ENCODE data around the gene AQP7.
"Not testable (repeated sequence)": the region's sequence is repeated elsewhere in the genome, so short reads cannot be mapped to it uniquely, and the experiment has no call there.

The AQP7 gene

DNA sequence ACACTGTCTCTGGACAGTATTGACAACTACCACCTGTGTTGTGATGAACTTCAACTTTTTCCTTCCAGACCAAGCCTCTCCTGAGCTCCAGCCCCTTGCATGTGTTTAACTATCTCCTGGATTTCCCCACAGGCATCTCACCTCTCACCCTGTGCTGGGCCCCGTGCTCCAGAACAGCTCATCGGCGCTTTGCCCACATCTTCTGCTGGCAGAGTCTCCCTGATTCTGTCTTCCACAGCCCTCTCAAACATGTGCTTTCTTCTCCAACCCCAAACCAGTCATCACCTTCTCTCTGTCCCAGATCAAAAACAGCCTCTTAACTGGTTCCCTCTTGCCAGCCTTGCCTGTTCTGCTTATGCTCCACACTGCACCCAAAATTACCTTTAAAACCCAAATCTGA lies 8.4 kb downstream of the AQP7 start:
- DNase-seq = not testable (repeated sequence)

- no peak for DNase-seq
These were observed 8.8 kb downstream of the AQP7 start for GRCh38 chr9:33393581-33393980.

DNA sequence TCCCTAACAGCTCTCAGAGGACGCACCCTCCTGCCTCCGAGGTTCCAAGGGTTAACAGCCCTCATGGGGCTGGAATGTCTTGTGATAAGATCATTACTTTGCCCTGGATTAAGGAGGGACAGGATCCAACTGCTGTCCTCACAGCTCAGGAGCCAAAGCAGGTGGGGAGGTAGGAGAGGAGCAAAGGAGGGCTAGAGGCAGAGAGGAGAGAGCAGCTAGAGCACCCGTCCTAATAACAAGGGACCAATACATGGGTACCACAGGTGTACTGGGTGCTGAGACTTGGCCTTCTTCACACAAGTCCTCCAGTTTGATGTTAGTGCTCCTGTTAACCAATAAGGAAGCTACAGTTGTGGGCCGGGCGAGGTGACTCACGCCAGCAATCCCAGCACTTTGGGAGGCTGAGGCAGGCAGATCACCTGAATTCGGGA lies 9.8 kb downstream of the AQP7 start:
- DNase-seq = not testable (repeated sequence)

- DNase-seq = peak; percentile 64 to 77
These were observed 11.1 kb downstream of the AQP7 start for GRCh38 chr9:33391111-33391771.

- DNase-seq = no peak
These were observed 14.0 kb downstream of the AQP7 start for GRCh38 chr9:33388110-33388994.

DNA sequence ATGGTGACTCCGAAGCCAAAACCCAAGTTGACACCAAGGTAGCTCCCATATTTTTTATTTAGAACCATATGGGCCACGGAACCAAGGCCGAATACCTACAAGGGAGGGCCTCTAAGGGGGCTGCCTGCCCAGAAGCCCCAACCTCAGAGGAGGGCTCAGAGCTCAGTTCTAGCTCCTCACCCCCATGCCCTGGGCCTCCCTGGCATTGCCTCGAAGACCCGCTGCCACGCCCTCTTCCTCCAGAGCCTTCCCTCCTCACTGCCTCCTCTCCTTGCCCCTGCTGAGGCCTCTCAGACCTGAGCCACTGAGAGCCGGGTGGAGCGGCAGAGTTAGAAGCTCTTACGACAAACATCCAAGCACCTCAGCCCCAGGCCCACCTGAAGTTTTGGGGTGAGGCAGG lies 15.4 kb downstream of the AQP7 start:
- not testable (repeated sequence) for DNase-seq

DNA sequence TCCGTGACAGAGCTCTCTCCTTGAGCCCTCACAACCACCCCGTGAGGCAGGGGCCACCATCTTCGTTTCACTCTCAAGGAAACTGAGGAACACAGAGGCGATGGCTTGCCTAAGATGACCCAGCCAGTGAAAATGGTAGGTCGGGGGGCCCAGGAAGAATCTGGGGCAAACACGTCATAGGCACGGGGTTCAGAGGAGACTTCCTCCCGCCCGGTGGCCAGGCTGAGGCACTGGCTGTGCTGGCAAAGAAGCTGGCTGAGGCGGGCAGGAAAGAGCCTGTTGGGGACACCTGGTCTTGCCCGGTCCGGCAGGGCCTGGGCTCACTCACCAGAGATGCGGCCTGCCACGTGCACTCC lies 15.7 kb downstream of the AQP7 start:
- not testable (repeated sequence) for DNase-seq

DNA sequence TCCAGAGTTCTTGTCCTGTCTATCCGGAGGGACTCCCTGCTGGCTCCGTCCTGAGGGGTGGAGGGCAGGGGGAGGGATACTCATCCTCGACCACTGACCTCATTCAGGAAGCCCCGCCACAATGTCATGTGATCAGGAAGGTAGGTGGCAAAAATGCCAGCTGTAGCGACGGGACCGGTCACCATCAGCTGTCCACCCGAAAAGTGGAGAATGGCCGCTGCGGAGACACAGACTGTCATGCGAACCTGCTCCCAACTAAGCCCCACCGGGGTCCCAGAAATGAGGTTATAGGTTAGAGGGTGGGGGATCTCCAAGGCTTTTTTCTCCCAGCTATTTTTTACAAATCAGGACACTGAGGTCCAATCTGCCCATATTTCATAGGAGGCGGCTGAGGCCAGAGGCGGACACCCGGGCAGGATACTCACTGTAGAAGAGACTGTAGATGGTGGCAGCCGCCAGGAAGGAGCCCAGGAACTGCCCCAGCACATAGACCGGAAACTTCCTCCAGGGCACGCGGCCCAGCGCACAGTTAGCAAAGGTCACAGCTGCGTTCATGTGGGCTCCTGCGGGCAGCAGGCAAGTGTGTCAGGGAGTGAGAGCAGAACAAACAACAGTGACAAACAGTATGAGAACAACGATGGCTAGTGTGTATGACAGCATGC lies 16.3 kb downstream of the AQP7 start:
- DNase-seq = not testable (repeated sequence)

DNA sequence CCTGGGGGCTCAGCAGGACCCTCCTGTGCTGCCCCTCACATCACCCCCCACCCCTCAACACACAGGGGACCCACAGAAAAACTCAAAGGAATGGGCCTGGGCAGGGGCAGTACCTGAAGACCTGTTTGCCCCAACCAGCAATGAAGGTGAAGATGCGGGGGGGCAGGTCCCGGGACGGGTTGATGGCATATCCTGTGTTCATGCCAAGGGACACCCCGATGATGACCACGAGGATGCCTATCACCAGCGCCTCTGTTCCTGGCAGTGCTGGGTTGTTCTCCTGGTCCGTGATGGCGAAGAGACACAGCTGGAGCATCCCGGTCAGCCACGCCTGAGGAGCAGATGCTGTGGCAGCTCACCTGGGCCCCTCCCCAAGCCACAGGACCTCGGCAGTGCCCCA lies 16.8 kb downstream of the AQP7 start:
- DNase-seq = not testable (repeated sequence)

DNA sequence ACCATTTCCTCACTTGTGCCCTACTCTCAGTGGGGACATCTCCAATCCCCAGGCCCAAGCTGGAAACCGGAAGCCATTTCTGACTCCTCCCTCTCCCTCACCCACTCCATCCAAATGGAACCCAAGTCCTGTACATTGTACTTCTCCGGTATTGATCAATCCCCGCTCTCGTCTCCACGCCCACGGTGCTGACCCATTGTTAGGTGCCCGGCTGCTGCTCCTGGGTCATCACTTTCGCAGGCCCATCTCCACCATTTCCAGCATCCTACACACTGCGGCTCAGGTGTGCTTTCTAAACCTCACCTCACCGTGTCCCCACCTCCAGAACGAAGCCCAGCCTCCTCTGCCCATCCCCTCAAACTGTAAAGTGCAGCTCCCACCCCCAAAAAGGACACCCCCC lies 19.0 kb downstream of the AQP7 start:
- not testable (repeated sequence) for DNase-seq

- not testable (repeated sequence) for DNase-seq
These were observed 20.0 kb downstream of the AQP7 start for GRCh38 chr9:33382397-33382796.

- DNase-seq = no peak
These were observed 21.1 kb downstream of the AQP7 start for GRCh38 chr9:33381231-33381791.

- DNase-seq = no peak
These were observed 21.8 kb downstream of the AQP7 start for GRCh38 chr9:33380390-33381094.

DNA sequence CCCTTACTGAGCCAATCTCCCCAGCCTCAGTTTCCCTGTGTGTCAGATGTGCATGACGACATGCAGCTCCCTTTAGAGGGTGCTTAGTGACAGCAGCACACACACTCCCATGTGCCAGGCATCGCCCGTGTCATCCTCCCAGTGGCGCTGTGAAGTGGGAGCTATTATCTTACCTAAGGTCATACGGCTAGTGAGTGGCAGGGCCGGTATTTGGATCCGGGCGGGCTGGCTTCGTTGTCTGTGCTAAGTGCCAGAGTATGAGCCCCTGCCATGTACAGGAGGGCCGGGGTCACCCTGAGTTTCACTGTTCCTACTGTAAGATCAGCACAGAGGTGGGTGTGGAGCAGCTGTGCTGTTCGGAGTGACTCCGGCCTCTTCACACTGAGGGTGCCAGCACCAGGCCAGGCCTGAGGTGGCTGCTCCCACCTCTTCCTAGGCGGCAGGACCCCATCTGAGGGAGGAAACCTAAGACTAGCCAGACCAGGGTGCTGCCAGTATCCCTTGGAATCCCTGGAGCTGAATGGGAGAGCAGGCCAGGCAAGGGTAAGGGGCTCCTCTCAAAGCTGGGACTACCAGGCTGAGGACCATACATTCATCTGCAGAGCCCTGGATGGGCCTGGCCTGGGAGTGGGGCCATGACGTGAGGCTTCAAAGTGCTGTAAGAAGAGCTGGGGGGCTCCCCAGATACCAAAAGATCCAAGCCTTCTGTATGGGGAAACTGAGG lies 22.5 kb downstream of the AQP7 start:
- no peak for DNase-seq

- no peak for DNase-seq
These were observed 24.1 kb downstream of the AQP7 start for GRCh38 chr9:33378121-33378795.

DNA sequence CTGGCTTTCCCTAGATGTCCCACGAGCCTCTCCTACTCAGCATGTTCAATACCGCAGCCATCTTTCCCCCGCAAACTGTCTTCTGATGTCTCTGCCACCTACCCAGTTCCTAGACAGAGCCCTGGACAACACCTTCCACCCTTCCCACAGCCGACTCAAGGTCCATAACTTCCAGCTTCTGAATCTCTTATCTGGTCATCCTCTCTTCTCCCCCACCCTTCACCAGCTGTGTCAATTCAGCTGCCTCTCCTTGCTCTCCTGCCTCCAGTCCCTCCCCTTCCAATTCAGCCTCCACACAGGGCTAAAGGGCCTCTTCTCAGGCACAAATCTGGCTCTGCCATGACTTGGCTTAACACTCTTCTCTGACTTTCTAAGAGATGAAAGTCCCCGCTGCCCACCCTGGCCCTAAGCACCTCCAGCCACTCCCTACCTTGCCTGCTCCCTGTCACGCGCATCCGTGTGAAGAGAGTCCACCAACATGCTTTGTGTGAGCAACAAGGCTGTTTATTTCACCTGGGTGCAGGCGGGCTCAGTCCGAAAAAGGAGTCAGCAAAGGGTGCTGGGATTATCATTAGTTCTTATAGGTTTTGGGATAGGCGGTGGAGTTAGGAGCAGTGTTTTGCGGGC lies 25.2 kb downstream of the AQP7 start:
- DNase-seq = no peak

DNA sequence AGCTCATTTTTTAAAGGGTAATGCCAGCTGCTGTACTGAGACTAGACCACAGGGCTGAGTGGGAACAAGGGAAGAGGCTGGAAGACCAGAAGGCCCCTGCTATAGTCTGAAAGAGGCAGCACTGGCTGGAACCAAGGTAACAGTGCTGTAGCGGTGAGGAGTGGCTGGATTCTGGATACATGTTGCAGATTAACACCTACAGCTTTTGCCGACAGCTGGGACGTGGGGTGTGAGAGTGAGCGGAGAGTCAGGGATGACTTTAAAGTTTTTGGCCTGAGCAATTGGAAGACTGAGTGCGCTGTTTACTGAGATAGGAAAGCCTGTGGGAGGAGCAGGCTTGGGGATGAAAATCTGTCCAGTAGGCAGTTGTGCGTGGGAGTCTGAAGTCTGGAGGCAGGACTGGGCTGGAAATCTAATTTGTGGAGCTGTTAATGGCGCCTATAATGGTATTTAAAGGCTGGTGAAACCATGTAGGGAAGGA lies 26.5 kb downstream of the AQP7 start:
- no peak for DNase-seq

- DNase-seq = peak in 1 of 2 donors; percentile 35
These were observed 27.0 kb downstream of the AQP7 start for GRCh38 chr9:33375238-33375840.

GRCh38 chr9:33374634-33375237 lies 27.6 kb downstream of the AQP7 start:
- peak; percentile 75 to 79 for DNase-seq

DNA sequence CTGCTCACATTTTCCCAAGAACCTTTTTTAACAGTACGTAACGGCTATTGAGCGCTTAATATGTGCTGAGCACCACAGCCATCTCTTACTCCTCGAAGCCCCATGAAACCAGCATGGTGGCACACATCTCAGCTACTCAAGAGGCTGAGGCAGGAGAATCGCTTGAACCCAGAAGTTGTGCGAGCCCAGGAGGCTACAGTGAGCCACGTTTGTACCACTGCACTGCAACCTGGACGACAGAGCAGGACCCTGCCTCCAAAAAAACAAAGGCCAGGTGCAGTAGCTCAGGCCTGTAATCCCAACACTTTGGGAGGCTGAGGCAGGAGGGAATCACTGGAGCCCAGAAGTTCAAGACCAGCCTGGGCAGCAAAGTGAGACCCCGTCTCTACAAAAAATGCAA lies 28.2 kb downstream of the AQP7 start:
- DNase-seq = no peak
